HUES64 (cell line): Measurements from ENCODE around the gene CHL1.
"Not testable (repeated sequence)": the region's sequence is repeated elsewhere in the genome, so short reads cannot be mapped to it uniquely, and the experiment has no call there.

Source experiments
- H3K27ac ChIP-seq: 2 replicates; pipeline ENCODE4 v1.7.0; 2013; ENCODE audit warnings: low read depth, low read length, inconsistent platforms
- H3K27me3 ChIP-seq: 2 replicates; pipeline ENCODE4 v1.6.1; 2013; ENCODE audit warnings: mild to moderate bottlenecking, low read length; ENCODE audit not compliant: insufficient read depth
- H3K36me3 ChIP-seq: 2 replicates; pipeline ENCODE4 v1.6.1; 2013; ENCODE audit warnings: mild to moderate bottlenecking, low read length; ENCODE audit not compliant: insufficient read depth
- H3K4me1 ChIP-seq: 2 replicates; pipeline ENCODE4 v1.6.1; 2013; ENCODE audit warnings: mild to moderate bottlenecking, low read length, moderate library complexity; ENCODE audit not compliant: insufficient read depth
- H3K4me3 ChIP-seq: 2 replicates; pipeline ENCODE4 v1.5.1; 2013; ENCODE audit warnings: mild to moderate bottlenecking, low read length, moderate library complexity
- H3K9ac ChIP-seq: 2 replicates; pipeline ENCODE4 v1.6.1; 2013; ENCODE audit warnings: mild to moderate bottlenecking, low read depth, low read length
- H3K9me3 ChIP-seq: 2 replicates; pipeline ENCODE4 v1.6.1; 2013; ENCODE audit warnings: low read depth, low read length; ENCODE audit not compliant: insufficient read depth
- WGBS: fragments of 150-250, 120-280 bp; methylation state at CpG from one replicate; pipeline ENCODE4 v1.1.7; 2013; ENCODE audit warnings: missing lambda C conversion rate; 5-methylcytosine and 5-hydroxymethylcytosine counted together

CHL1 gene

GRCh38 chr3:366253-366652 is 169.7 kb downstream of the CHL1 start:
- H3K4me3 ChIP-seq, H3K27ac ChIP-seq, H3K9ac ChIP-seq, H3K27me3 ChIP-seq, H3K36me3 ChIP-seq, H3K4me1 ChIP-seq: not testable (repeated sequence)
- WGBS, result 87% methylated on average over 7 of the region's 7 CpGs
- H3K9me3 ChIP-seq, result peaks cover 63% of the 10 kb centered on the region

- WGBS, result 68% methylated on average over 6 of the region's 6 CpGs
- Histone ChIP-seq H3K4me3 (no peak overlapping the region), H3K9me3 (peaks cover 57% of the 10 kb centered on the region), H3K27me3 (no peaks in the 10 kb centered on the region), H3K36me3 (no peaks in the 10 kb centered on the region), H3K9ac (no peak overlapping the region), H3K27ac (no peak overlapping the region), H3K4me1 (no peaks in the 10 kb centered on the region)
These were observed 176.7 kb downstream of the CHL1 start for GRCh38 chr3:373193-373779.

- Histone ChIP-seq H3K9ac (no peak overlapping the region), H3K9me3 (peaks cover 68% of the 10 kb centered on the region), H3K4me1 (no peaks in the 10 kb centered on the region), H3K36me3 (no peaks in the 10 kb centered on the region), H3K4me3 (no peak overlapping the region), H3K27ac (no peak overlapping the region), H3K27me3 (no peaks in the 10 kb centered on the region)
- 39% methylated on average over 1 of the region's 1 CpG for WGBS
These were observed 177.9 kb downstream of the CHL1 start for GRCh38 chr3:374459-374858.

GRCh38 chr3:377158-377561 is 180.6 kb downstream of the CHL1 start:
- H3K27me3 ChIP-seq, result no peaks in the 10 kb centered on the region
- 90% methylated on average over 2 of the region's 3 CpGs for WGBS
- no peak overlapping the region for H3K4me3 ChIP-seq
- H3K9me3 ChIP-seq, result peaks cover 72% of the 10 kb centered on the region
- H3K27ac ChIP-seq, result no peak overlapping the region
- H3K4me1 ChIP-seq, result no peaks in the 10 kb centered on the region
- no peaks in the 10 kb centered on the region for H3K36me3 ChIP-seq
- no peak overlapping the region for H3K9ac ChIP-seq

- H3K4me3 ChIP-seq, result no peak overlapping the region
- no peaks in the 10 kb centered on the region for H3K36me3 ChIP-seq
- H3K27ac ChIP-seq, result no peak overlapping the region
- no peaks in the 10 kb centered on the region for H3K4me1 ChIP-seq
- no peaks in the 10 kb centered on the region for H3K27me3 ChIP-seq
- no peak overlapping the region for H3K9ac ChIP-seq
- H3K9me3 ChIP-seq, result peaks cover 73% of the 10 kb centered on the region
These were observed 184.2 kb downstream of the CHL1 start for GRCh38 chr3:380801-381200.

- no peaks in the 10 kb centered on the region for H3K4me1 ChIP-seq
- no peaks in the 10 kb centered on the region for H3K36me3 ChIP-seq
- no peak overlapping the region for H3K9ac ChIP-seq
- H3K27me3 ChIP-seq, result no peaks in the 10 kb centered on the region
- H3K4me3 ChIP-seq, result no peak overlapping the region
- peaks cover 64% of the 10 kb centered on the region for H3K9me3 ChIP-seq
- H3K27ac ChIP-seq, result no peak overlapping the region
These were observed 188.6 kb downstream of the CHL1 start for GRCh38 chr3:385151-385550.

GRCh38 chr3:394775-395174 is 198.2 kb downstream of the CHL1 start:
- Histone ChIP-seq H3K9ac (no peak overlapping the region), H3K9me3 (peaks cover 58% of the 10 kb centered on the region), H3K4me1 (no peaks in the 10 kb centered on the region), H3K4me3 (no peak overlapping the region), H3K36me3 (no peaks in the 10 kb centered on the region), H3K27ac (no peak overlapping the region), H3K27me3 (no peaks in the 10 kb centered on the region)
- WGBS, result 75% methylated on average over 3 of the region's 4 CpGs

- Histone ChIP-seq H3K9ac (no peak overlapping the region), H3K9me3 (peaks cover 63% of the 10 kb centered on the region), H3K4me1 (no peaks in the 10 kb centered on the region), H3K27ac (no peak overlapping the region), H3K36me3 (no peaks in the 10 kb centered on the region), H3K4me3 (no peak overlapping the region), H3K27me3 (no peaks in the 10 kb centered on the region)
- WGBS, result 81% methylated on average over 3 of the region's 3 CpGs
These were observed 199.7 kb downstream of the CHL1 start for GRCh38 chr3:396293-396692.

GRCh38 chr3:399647-400046 is 203.1 kb downstream of the CHL1 start:
- Histone ChIP-seq H3K4me3 (no peak overlapping the region), H3K27ac (no peak overlapping the region), H3K36me3 (no peaks in the 10 kb centered on the region), H3K27me3 (no peaks in the 10 kb centered on the region), H3K9ac (no peak overlapping the region), H3K4me1 (no peaks in the 10 kb centered on the region), H3K9me3 (peaks cover 77% of the 10 kb centered on the region)
- 91% methylated on average over 4 of the region's 6 CpGs for WGBS

GRCh38 chr3:403826-404225 is 207.3 kb downstream of the CHL1 start:
- Histone ChIP-seq H3K4me3 (no peak overlapping the region), H3K27me3 (no peaks in the 10 kb centered on the region), H3K9ac (no peak overlapping the region), H3K36me3 (no peaks in the 10 kb centered on the region), H3K4me1 (no peaks in the 10 kb centered on the region), H3K9me3 (peaks cover 77% of the 10 kb centered on the region), H3K27ac (no peak overlapping the region)
- WGBS, result 82% methylated on average over 4 of the region's 4 CpGs

- H3K9me3 ChIP-seq, result peaks cover 61% of the 10 kb centered on the region
- H3K4me3 ChIP-seq, result no peak overlapping the region
- H3K27ac ChIP-seq, result no peak overlapping the region
- 68% methylated on average over 4 of the region's 4 CpGs for WGBS
- H3K36me3 ChIP-seq, result no peaks in the 10 kb centered on the region
- no peak overlapping the region for H3K9ac ChIP-seq
- H3K4me1 ChIP-seq, result no peaks in the 10 kb centered on the region
- no peaks in the 10 kb centered on the region; the same call in 1 of the 2 replicates for H3K27me3 ChIP-seq
These were observed 212.4 kb downstream of the CHL1 start for GRCh38 chr3:409011-409410.

- H3K27me3 ChIP-seq, result peaks cover 4% of the 10 kb centered on the region; the same call in 1 of the 2 replicates
- peaks cover 47% of the 10 kb centered on the region for H3K9me3 ChIP-seq
- H3K36me3 ChIP-seq, result no peaks in the 10 kb centered on the region
- H3K27ac ChIP-seq, result no peak overlapping the region
- 22% methylated on average over 2 of the region's 2 CpGs for WGBS
- H3K9ac ChIP-seq, result no peak overlapping the region
- no peaks in the 10 kb centered on the region for H3K4me1 ChIP-seq
- no peak overlapping the region for H3K4me3 ChIP-seq
These were observed 214.7 kb downstream of the CHL1 start for GRCh38 chr3:411226-411625.
